ENCODE measurements around the gene CDKAL1.

CDKAL1 gene

GRCh38 chr6:20572288-20572687 is 38.0 kb downstream of the CDKAL1 start:
- H3K27ac ChIP-seq = no peak overlapping the region
- no peak for TF ChIP-seq CTCF (conservative IDR thresholded peaks at IDR 0.05)

- TF ChIP-seq CTCF (conservative IDR thresholded peaks at IDR 0.05) = no peak
- no peak overlapping the region for H3K27ac ChIP-seq
Observed at GRCh38 chr6:20572940-20573339, 38.7 kb downstream of the CDKAL1 start.

- no peak for TF ChIP-seq CTCF (conservative IDR thresholded peaks at IDR 0.05)
- H3K27ac ChIP-seq = no peak overlapping the region; the same call in 1 of the 2 replicates
Observed at GRCh38 chr6:20574355-20574754, 40.1 kb downstream of the CDKAL1 start.

GRCh38 chr6:20575125-20575524 is 40.9 kb downstream of the CDKAL1 start:
- no peak for TF ChIP-seq CTCF (conservative IDR thresholded peaks at IDR 0.05)
- no peak overlapping the region; the same call in 1 of the 2 replicates for H3K27ac ChIP-seq

GRCh38 chr6:20575704-20576451 is 41.6 kb downstream of the CDKAL1 start:
- TF ChIP-seq CTCF (conservative IDR thresholded peaks at IDR 0.05) = no peak
- H3K27ac ChIP-seq = no peak overlapping the region; the same call in 1 of the 2 replicates

- no peak for TF ChIP-seq CTCF (conservative IDR thresholded peaks at IDR 0.05)
- no peak overlapping the region for H3K27ac ChIP-seq
Observed at GRCh38 chr6:20577173-20577688, 43.0 kb downstream of the CDKAL1 start.

- TF ChIP-seq CTCF (conservative IDR thresholded peaks at IDR 0.05) = no peak
- peak overlapping the region; percentile 0 for H3K27ac ChIP-seq
Observed at GRCh38 chr6:20581070-20581469, 46.8 kb downstream of the CDKAL1 start.
